Hippocampal formation (tissue), 2 donors: Measurements from ENCODE around the gene KIF5A.
"Not testable (repeated sequence)": the region's sequence is repeated elsewhere in the genome, so short reads cannot be mapped to it uniquely, and the experiment has no call there.

Source experiments
- DNase-seq, 2 donors: peaks; one replicate each; lab custom pipeline; 2025; lab: John Stamatoyannopoulos, UW

KIF5A gene

DNA sequence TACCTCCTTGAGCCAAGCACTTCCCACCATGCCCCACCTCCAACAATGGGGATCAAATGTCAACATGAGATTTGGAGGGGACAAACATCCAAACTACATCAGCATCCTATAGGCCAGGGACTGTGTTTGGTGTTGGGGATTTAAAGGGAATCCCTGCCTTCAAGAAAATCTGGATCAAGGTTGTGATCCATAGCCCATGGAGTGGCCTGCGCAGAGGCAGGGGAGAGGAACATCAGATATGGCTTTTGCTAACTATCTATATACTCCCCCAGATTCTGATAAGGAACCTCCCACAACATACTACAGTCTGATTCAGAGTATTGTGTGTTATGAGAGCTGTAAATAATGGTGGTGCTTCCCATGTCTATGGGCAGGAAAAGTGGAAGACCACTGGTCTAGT lies 5.1 kb downstream of the KIF5A start:
- no peak for DNase-seq

DNA sequence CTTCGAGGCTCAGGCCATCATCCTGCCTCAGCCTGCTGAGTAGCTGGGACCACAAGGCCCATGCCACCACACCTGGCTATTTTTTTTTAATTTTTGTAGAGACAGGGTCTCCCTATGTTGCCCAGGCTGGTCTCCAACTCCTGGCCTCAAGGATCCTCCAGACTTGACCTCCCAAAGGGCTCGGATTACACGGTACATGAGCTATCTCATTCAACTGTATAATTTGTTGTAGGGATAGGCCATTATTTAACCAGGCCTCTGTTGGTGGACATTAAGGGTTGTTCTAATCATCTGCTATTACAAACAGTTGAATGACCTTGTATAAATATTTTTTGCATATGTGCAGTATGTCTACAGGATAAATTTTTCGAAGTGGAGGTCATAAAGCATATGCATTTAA lies 9.0 kb downstream of the KIF5A start:
- no peak for DNase-seq

DNA sequence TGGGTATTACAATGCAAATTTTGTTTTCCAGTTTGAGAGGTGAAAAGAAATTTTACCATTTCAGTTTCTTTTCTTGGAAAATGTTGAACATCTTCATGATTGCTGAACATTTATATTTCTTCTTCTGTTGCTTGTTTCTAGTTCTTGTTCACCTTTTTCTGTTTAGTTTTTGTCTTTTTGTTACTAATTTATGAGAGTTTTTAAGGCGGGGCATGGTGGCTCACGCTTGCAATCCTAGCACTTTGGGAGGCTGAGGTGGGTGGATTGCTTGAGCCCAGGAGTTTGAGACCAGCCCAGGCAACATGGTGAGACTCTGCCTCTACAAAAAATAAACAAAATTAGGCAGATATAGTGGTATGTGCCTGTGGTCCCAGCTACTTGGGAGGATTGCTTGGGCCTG lies 10.7 kb downstream of the KIF5A start:
- no peak for DNase-seq

DNA sequence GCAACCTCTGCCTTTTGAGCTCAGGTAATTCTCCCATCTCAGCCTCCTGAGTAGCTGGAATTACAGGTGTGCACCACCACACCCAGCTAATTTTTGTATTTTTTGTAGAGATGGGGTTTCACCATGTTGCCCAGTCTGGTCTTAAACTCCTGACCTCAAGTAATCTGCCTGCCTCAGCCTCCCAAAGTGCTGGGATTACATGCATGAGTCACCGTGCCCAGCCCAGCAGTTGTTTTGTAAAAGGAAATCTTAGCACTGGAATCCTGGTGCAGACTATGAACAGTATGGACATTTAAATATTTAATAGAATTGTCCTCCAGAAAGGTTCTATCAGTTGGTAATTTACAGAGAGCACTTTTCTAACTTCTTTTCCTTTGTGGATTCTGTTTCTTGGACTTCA lies 11.3 kb downstream of the KIF5A start:
- DNase-seq: not testable (repeated sequence)

DNA sequence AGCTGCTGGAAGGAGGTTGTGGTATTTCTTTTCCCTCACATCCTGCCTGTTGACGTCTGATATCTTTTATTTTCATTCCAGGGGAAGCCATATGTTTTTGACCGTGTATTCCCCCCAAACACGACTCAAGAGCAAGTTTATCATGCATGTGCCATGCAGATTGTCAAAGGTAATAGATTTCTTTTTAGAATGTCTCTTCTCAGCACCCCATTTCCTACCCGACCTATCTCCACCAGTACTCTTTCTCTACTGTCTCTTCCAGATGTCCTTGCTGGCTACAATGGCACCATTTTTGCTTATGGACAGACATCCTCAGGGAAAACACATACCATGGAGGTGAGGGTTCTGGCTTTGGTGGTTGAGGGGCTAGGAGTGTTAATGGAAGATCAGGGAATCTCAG lies 13.5 kb downstream of the KIF5A start:
- no peak for DNase-seq

DNA sequence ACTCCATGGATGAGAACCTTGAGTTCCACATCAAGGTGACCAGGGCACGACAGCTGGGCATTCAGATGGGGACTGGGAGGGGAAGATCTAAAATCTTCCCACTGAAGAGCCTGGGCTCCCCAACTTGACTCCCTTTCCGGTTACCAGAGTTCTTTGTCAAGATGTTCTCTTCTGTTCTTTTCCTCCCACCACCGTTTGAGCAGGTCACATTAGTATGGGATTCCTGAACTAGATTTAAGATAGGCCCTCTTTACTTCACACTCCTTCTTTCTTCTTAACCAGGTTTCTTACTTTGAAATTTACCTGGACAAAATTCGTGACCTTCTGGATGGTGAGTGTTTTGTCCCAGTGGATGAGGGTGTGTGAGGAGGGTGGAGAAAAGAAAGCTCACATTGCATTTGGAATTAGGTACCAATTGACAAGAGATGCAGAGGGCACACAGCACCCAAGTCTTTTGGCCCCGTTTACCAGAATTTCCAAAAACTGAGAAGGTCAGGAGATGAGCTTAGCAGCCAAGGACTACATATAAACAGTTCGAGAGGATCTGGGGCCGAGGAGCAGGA lies 14.4 kb downstream of the KIF5A start:
- DNase-seq: no peak

DNA sequence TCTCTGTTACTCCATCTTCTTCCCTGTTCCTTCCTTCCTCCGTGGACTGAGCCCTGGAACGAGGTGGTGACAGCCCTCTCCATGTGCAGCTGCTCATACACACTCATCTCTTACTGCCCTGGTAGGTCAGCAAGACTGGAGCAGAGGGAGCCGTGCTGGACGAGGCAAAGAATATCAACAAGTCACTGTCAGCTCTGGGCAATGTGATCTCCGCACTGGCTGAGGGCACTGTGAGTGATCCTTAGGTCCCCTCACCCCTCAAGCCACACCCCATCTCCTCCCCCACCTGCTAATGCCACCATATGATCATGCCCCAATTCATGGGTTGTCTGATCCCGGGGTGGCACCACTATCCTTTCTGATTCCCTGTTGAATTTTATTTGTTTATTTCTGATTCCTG lies 19.0 kb downstream of the KIF5A start:
- no peak for DNase-seq

DNA sequence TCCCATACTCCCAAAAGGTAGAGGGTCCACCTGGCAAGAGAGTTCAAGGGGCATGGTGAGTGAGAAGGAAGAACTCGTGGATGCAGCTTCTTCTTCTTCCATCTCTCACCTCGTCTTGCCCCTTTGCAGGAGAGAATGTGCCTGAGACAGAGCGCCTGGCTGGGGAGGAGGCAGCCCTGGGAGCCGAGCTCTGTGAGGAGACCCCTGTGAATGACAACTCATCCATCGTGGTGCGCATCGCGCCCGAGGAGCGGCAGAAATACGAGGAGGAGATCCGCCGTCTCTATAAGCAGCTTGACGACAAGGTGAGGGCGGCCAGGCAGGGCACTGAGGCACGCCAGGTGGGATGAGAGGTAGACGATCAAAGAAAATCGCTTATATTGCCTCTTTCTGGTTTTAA lies 20.0 kb downstream of the KIF5A start:
- no peak for DNase-seq

DNA sequence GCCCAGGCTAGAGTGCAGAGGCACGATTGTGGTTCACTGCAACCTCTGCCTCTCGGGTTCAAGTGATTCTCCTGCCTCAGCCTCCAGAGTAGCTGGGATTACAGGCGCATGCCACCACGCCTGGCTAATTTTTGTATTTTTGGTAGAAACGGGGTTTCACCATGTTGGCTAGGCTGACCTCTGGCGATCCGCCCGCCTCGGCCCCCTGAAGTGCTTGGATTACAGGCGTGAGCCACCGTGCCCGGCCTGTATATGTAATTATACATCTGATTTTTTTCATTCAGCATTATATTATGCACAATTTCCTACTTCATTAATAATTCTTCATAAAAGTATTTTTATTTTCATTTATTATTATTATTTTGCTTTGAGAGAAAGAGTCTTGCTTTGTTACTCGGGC lies 20.6 kb downstream of the KIF5A start:
- not testable (repeated sequence) for DNase-seq

DNA sequence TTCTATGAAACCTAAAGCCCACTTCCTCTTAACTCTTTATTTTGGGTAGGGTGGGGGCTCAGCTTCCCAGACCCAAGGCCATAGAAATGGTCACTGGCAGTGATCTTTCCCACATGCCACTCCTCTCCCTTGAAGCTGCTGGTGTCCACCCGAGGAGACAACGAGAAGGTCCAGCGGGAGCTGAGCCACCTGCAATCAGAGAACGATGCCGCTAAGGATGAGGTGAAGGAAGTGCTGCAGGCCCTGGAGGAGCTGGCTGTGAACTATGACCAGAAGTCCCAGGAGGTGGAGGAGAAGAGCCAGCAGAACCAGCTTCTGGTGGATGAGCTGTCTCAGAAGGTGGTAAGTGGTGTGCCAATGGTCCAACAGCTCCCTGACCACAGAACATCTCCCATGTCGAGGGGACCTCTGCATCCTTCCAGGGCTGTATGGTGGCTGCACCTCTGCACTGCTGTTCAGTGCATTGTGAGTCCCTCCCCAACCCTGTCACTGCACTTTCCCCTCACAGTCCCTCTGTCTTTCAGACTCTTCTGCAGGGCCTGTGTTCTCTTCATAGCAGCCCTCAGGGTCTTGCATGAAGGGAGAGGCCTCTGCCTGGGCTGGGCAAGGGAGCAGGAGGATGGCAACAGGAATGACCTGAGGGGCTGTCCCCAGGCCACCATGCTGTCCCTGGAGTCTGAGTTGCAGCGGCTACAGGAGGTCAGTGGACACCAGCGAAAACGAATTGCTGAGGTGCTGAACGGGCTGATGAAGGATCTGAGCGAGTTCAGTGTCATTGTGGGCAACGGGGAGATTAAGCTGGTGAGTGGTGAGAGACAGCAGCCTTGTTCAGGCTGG lies 22.3 kb downstream of the KIF5A start:
- DNase-seq: no peak

DNA sequence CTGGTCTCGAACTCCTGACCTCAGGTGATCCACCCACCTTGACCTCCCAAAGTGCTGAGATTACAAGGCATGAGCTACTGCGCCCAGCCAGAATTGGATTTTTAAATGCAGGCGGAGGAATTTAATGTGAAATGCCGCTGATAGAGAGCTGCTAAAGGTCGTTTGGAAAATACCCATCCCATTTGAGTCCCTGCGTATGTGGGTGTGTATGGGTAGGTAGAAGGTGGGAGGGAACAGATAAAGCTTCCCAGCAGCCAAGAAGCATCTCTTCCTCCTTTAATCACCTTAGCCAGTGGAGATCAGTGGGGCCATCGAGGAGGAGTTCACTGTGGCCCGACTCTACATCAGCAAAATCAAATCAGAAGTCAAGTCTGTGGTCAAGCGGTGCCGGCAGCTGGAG lies 25.0 kb downstream of the KIF5A start:
- DNase-seq: no peak

DNA sequence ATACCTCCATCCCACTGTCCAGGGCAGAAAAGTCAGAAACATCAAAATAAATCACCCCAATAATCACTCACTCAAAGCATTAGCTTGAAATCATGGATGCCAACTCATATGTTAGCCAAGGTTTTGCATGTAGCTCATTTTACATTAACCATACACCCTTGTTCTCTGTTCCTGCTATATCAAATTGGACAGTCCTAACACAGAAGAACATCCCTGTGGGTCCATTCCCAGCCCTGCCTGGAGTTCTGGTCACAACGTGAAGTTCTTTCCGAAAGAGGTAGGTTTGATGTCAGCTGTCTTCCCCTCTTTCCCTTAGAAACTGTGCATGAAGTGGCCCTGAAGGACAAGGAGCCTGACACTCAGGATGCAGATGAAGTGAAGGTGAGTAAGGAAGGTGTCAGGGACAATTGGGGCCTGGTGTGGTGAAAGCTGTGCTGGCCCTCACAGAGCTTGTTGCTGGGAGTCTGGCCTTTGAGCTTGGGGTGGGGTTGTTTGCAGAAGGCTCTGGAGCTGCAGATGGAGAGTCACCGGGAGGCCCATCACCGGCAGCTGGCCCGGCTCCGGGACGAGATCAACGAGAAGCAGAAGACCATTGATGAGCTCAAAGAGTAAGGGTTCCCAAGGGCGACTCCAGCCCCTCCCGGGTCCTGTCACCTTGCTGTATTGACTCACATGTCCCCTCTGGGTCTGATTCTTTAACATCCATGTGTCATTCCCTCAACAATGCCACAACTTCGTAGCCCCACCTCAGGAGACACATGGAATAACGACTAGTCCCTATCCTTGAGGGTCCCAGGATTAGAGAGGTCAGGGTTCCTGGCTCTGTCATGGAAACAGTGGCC lies 26.1 kb downstream of the KIF5A start:
- no peak for DNase-seq

DNA sequence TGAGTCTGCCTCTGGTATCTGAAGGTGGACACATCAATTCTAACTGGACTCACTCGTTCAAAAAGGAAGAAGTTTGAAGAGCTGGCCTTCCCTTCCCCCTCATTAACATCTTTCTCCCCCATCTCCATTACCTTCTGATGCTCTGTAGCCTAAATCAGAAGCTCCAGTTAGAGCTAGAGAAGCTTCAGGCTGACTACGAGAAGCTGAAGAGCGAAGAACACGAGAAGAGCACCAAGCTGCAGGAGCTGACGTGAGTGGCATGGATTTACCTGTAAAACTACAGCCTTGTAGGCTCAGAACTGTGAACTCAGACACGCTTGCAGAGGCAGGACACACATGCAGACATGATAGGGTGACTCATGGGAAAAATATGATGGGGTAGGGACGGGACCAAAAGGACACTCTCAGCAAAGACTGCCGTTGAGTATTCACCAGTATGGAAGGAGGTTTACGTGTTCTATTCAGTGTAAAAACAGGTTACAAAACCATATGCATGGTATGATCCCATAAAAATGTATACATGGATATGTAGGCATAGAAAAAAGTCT lies 26.8 kb downstream of the KIF5A start:
- no peak for DNase-seq

DNA sequence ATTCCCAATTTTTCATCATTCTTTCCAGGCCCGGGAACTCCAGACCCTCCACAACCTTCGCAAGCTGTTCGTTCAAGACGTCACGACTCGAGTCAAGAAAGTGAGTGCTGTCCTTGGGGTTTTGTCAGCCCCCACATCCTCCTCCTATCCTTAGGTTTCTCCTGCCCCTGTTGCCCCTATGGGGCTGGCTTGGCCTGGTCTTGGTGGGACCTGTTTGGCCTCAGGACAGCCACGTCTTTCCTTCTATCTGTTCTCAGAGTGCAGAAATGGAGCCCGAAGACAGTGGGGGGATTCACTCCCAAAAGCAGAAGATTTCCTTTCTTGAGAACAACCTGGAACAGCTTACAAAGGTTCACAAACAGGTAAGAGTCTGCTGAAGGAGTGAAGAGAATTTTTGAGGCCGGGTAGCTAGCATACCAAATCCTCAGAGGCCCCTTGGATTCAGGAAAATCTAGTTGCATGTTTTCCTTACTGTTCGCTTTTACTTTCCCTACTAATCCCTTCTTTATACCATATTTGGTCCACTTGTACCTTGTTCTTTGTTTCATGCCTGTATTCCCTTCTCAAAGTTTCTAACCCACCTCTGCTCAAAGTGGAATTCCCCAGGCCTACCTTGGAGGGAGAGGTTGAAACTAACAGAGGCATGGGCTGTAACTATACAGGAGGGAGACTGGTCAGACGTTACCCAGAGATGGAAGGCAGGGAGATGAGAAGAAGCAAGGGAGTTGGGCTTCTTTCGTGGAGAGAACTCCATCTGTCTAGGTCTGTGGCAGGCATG lies 28.3 kb downstream of the KIF5A start:
- no peak for DNase-seq

DNA sequence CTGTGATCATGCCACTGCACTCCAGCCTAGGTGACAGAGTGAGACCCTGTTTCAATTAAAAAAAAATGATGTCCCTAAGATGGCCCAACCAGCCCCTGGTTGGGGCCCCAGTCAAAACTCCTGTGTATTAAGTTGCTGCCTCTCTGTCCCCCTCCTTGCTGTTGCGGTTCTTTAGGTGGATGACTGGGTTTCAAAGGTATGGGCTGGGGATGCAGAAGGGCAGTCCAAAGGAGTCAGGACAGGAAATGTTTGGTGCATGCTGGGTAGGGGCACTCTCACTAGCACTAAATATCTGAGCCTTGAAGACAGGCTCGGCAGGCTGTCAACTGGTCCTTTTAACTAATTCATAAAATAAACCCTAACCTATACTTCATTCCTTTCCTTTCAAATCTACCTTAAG lies 29.2 kb downstream of the KIF5A start:
- no peak for DNase-seq

DNA sequence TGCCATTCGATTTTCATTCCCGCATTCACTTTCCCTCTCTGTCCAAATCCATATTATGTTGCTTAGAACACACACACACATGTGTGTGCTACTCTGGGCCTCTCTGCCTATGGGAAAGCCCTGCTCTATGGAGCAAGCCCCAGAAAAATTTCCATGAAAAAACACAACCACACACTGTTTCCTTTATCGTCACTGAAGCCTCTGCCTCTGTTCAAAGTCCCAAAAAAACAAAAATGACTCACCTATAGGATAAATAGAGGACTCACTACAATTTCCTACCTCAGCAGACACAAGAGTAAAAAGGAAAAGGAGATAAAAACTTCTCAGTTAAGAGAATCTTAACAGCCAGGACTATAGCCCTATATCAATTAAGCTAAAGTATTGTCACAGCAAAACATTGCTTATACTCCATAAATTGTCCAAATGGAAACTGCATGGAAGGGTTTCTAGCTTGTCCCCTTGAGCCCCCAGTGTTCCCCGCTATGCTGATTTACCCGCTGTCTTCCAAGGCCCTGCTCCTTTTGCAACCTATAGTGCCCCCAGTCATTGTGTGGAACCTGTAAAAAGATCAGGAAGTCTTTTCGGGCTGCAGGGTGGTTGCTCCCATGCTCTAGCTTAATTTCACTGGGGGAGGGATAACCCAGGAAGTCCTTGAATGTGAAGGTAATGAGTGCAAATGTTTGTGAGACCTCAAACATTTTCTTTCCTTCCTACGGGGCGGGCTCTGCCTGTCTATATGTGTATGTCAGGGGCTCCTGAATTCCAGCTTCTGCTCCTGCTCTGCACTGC lies 30.0 kb downstream of the KIF5A start:
- DNase-seq: no peak

DNA sequence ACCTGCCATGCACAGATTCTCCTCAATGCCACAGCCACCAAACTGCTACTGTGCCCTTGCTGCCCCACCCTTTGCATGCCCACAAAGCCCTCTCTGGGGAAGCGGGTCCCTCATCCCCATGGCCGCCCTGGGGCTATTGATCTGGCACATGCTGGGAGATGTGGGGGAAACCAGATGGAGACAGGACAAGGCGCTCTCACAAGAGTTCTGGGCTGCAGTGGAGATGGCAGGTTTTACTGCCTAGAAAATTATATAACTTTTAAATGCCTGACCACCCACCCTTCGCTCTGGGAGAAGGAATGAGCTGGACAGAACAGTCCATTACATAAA lies 30.6 kb downstream of the KIF5A start:
- no peak for DNase-seq

DNA sequence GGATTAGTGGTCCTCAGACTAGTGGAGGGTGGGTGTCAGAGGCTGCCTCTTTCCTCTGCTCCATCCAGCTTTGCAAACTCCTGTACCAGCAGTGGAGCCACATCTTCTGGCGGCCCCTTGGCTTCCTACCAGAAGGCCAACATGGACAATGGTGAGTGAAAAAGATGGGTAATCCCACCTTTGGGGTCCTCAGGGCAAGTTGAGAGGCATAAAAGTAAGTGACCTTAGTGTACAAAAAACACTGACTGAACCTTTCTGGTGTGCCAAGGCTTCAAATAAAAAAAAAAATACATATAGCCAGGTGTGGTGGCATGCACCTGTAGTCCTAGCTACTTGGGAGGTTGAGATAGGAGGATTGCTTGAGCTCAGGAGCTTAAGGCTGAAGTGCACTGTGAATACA lies 32.0 kb downstream of the KIF5A start:
- no peak for DNase-seq

DNA sequence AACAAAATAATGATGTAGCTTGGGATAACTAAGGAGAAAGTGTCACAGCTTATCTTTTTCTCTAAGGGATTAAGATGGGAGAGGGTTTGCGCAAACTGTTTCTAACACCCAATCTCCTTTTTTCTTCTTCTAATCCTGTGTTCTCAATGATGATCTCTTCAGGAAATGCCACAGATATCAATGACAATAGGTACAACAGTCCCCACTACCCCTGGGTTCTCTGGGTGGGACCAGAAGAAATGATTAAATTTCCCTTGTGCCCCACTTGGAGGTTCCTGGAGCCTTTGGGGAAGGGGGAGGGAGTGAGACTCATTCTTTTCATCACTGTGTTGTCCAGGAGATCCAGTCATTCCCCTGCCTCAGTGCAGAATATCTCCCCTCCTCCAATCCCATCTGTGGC lies 32.6 kb downstream of the KIF5A start:
- no peak for DNase-seq

DNA sequence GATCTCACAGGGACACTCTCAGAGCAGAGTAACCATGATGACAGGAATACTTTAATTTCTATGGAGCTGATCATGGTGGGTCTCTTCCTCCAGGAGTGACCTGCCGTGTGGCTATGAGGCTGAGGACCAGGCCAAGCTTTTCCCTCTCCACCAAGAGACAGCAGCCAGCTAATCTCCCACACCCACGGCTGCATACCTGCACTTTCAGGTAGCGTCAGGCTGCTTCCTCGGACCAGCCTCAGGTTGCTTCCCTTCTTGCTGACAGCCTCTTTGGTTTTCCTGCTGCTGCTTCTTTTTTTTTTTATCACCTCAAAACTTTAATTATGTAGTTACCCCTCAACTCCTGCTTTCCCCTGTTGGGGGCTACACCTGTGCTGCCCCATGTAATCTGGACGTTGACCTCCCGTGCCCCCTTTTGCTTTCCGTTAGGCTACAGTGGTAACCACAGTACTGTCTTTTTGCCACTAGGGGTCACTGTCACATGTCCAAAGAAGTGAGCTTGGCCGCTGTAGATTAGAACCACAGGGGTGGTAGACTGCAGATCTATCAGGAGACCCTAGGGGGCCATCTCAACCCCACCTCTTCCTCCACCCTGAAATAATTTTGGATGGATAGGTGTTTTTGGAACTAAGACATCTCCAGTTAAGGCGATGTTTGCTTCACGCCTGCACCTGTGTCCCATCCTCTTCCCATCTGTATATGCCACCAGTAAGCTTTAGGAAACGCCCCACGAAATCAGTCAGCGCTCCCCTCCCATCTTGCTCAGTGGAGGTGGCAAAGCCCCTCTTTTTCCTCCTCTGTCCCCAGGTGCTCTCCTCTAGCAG lies 33.4 kb downstream of the KIF5A start:
- peak; percentile 29 to 83 for DNase-seq
